HEK293T (cell line): ENCODE results near the gene KIF25.

Source experiments
- BHLHE40 ChIP-seq: fragments of 450-650 bp; IDR thresholded peaks from 2 replicates; pipeline ENCODE4 v1.6.1; 2016; ENCODE audit warnings: mild to moderate bottlenecking, moderate library complexity, borderline replicate concordance
- HDGF ChIP-seq: fragments of 450-650 bp; IDR thresholded peaks from 2 replicates; pipeline ENCODE4 v1.6.1; 2017; ENCODE audit warnings: antibody characterized with exemption, borderline replicate concordance
- PKNOX1 ChIP-seq: fragments of 450-650 bp; IDR thresholded peaks from 2 replicates; pipeline ENCODE4 v1.6.1; 2016

GRCh38 chr6:168043848-168044415 lies 46.5 kb downstream of the KIF25 start:
- TF ChIP-seq BHLHE40 (no peak), HDGF (no peak), PKNOX1 (no peak)
